Prostate gland (tissue), 2 donors: ENCODE measurements around the gene UST. TPM values are rescaled to one million over a fixed set of nuclear protein-coding genes. Genes with fewer than 3 reads are reported as not detected.

ENCODE experiments used
- DNase-seq: peaks from one replicate; pipeline ENCODE4 v3.0.0-alpha.2; 2019; ENCODE audit warnings: low spot score
- H3K27ac ChIP-seq, 2 donors: fragments of 200-600 bp; sonication (generic); 2 replicates each; pipeline ENCODE4 v1.5.1; 2017 to 2019
- H3K27me3 ChIP-seq: fragments of 200-600 bp; sonication (generic); replicated peaks from 2 replicates; pipeline ENCODE4 v1.5.1; 2019; ENCODE audit not compliant: insufficient read depth
- H3K36me3 ChIP-seq, 2 donors: fragments of 200-600 bp; sonication (generic); 1 replicate in 1 of 2; 2 replicates in 1 of 2; pipeline versions ENCODE4 v1.5.1 to v1.8.1; 2017 to 2019
- H3K4me1 ChIP-seq: fragments of 200-600 bp; sonication (generic); replicated peaks from 2 replicates; pipeline ENCODE4 v1.5.1; 2019
- H3K4me3 ChIP-seq, 2 donors: fragments of 200-600 bp; sonication (generic); 2 replicates each; pipeline ENCODE4 v1.5.1; 2017 to 2019
- H3K9me3 ChIP-seq: fragments of 200-600 bp; sonication (generic); 2 replicates; pipeline ENCODE4 v1.5.1; 2017
- CTCF ChIP-seq, 4 experiments: fragments of 200-600 bp in 2 of 4; fragments of 450-650 bp in 2 of 4; sonication (generic) in 2 of 4; IDR thresholded peaks; 1 replicate in 3 of 4; 2 replicates in 1 of 4; pipeline ENCODE4 v1.5.1; 2016 to 2019; ENCODE audit warnings: antibody characterized with exemption in 4 of 4, mild to moderate bottlenecking in 2 of 4, moderate library complexity in 2 of 4
- POLR2A ChIP-seq: fragments of 450-650 bp; IDR thresholded peaks from one replicate; pipeline ENCODE4 v1.6.1; 2016; ENCODE audit warnings: antibody characterized with exemption, mild to moderate bottlenecking
- POLR2AphosphoS5 ChIP-seq: sonication (generic); formaldehyde crosslinking; IDR thresholded peaks from one replicate; pipeline ENCODE4 v1.6.1; 2017; ENCODE audit warnings: antibody characterized with exemption
- WGBS: methylation state at CpG from one replicate; pipeline ENCODE4 v1.1.5; 2018; 5-methylcytosine and 5-hydroxymethylcytosine counted together
- intact Hi-C: fragments of 100-400 bp; cut with DNase I; formaldehyde crosslinking; loops from one replicate; pipeline ENCODE4 v1.14.2; 2022
- total RNA-seq, 2 donors: library from RNA; depleted of rRNA; stranded (reverse); fragments of >200 nt; gene quantifications; one replicate each; pipeline ENCODE4 v1.1.0, GENCODE V29; 2016

The UST gene
- total RNA-seq, 2 donors from 2014 or later = 6.6 to 12.9 TPM

GRCh38 chr6:148881593-148882311 lies 134.9 kb downstream of the UST start:
- Histone ChIP-seq H3K4me3 (no peak overlapping the region), H3K27me3 (no peaks in the 10 kb centered on the region), H3K36me3 (no peaks in the 10 kb centered on the region), H3K27ac (no peak overlapping the region), H3K4me1 (peaks cover 3% of the 10 kb centered on the region), H3K9me3 (no peaks in the 10 kb centered on the region)
- TF ChIP-seq CTCF (IDR thresholded peaks at IDR 0.05) = no peak
- TF ChIP-seq POLR2AphosphoS5 = no peak
- TF ChIP-seq POLR2A = no peak
- 54% methylated on average over 9 of the region's 9 CpGs for WGBS
- intact Hi-C loops = no loop called here
- DNase-seq = no peak

- peaks cover 6% of the 10 kb centered on the region for H3K4me1 ChIP-seq
- DNase-seq = no peak
- no peak for TF ChIP-seq CTCF (IDR thresholded peaks at IDR 0.05)
- no peak for TF ChIP-seq POLR2A
- TF ChIP-seq POLR2AphosphoS5 = no peak
- intact Hi-C loops = no loop called here
- no peak overlapping the region for H3K4me3 ChIP-seq
- H3K9me3 ChIP-seq = no peaks in the 10 kb centered on the region
- no peaks in the 10 kb centered on the region for H3K36me3 ChIP-seq
- no peak overlapping the region for H3K27ac ChIP-seq
- H3K27me3 ChIP-seq = no peaks in the 10 kb centered on the region
- WGBS = 82% methylated on average over 2 of the region's 2 CpGs
These were observed 136.4 kb downstream of the UST start for GRCh38 chr6:148883270-148883669.

GRCh38 chr6:148884461-148884860 lies 137.6 kb downstream of the UST start:
- 88% methylated on average over 2 of the region's 2 CpGs for WGBS
- H3K27ac ChIP-seq = no peak overlapping the region
- H3K9me3 ChIP-seq = no peaks in the 10 kb centered on the region
- intact Hi-C loops = no loop called here
- H3K4me3 ChIP-seq = no peak overlapping the region
- no peaks in the 10 kb centered on the region for H3K36me3 ChIP-seq
- no peak for DNase-seq
- no peaks in the 10 kb centered on the region for H3K27me3 ChIP-seq
- no peak for TF ChIP-seq POLR2A
- H3K4me1 ChIP-seq = peaks cover 6% of the 10 kb centered on the region

GRCh38 chr6:148885136-148885865 lies 138.5 kb downstream of the UST start:
- Histone ChIP-seq H3K27ac (peak overlapping the region; percentile 7 to 40), H3K4me1 (peaks cover 6% of the 10 kb centered on the region)
- DNase-seq = no peak

More at GRCh38 chr6:148885136-148885865, 138.5 kb downstream of the UST start:
- Histone ChIP-seq H3K27me3 (no peaks in the 10 kb centered on the region), H3K36me3 (no peaks in the 10 kb centered on the region), H3K9me3 (no peaks in the 10 kb centered on the region), H3K4me3 (no peak overlapping the region)
- no peak for TF ChIP-seq POLR2A
- no peak for TF ChIP-seq POLR2AphosphoS5
- TF ChIP-seq CTCF (IDR thresholded peaks at IDR 0.05) = no peak
- 63% methylated on average over 6 of the region's 6 CpGs for WGBS
- intact Hi-C loops = no loop called here
